ENCODE data around the gene ALG5. TPM values are rescaled to one million over a fixed set of nuclear protein-coding genes. Genes with fewer than 3 reads are reported as not detected.

Gene ALG5
- polyA plus RNA-seq, 1 of the 3 experiments (the other 2 are of a cell fraction): 24.2 TPM

- DNase-seq: no peak
- no peaks in the 10 kb centered on the region for H3K9me2 ChIP-seq
- POLR2A ChIA-PET: no interaction called here
- peak overlapping the region; percentile 98 for H3K4me2 ChIP-seq
- TF ChIP-seq, protein P1, sequence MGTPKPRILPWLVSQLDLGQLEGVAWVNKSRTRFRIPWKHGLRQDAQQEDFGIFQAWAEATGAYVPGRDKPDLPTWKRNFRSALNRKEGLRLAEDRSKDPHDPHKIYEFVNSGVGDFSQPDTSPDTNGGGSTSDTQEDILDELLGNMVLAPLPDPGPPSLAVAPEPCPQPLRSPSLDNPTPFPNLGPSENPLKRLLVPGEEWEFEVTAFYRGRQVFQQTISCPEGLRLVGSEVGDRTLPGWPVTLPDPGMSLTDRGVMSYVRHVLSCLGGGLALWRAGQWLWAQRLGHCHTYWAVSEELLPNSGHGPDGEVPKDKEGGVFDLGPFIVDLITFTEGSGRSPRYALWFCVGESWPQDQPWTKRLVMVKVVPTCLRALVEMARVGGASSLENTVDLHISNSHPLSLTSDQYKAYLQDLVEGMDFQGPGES (IDR thresholded peaks at IDR 0.05; ENCODE audit: low read depth, low read length): no peak
- TF ChIP-seq EP300 (IDR thresholded peaks at IDR 0.05; ENCODE audit: borderline replicate concordance in 1 of 2, low read depth in 1 of 2, low read length in 1 of 2): no peak
- no peak for TF ChIP-seq FOXM1 (IDR thresholded peaks at IDR 0.05; ENCODE audit: low read depth)
- TF ChIP-seq, protein P2, sequence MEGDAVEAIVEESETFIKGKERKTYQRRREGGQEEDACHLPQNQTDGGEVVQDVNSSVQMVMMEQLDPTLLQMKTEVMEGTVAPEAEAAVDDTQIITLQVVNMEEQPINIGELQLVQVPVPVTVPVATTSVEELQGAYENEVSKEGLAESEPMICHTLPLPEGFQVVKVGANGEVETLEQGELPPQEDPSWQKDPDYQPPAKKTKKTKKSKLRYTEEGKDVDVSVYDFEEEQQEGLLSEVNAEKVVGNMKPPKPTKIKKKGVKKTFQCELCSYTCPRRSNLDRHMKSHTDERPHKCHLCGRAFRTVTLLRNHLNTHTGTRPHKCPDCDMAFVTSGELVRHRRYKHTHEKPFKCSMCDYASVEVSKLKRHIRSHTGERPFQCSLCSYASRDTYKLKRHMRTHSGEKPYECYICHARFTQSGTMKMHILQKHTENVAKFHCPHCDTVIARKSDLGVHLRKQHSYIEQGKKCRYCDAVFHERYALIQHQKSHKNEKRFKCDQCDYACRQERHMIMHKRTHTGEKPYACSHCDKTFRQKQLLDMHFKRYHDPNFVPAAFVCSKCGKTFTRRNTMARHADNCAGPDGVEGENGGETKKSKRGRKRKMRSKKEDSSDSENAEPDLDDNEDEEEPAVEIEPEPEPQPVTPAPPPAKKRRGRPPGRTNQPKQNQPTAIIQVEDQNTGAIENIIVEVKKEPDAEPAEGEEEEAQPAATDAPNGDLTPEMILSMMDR (IDR thresholded peaks at IDR 0.05): no peak
- TF ChIP-seq ELF1 (IDR thresholded peaks at IDR 0.05): no peak
- no peak for TF ChIP-seq TCF12 (IDR thresholded peaks at IDR 0.05)
- no peak for TF ChIP-seq SMC3 (IDR thresholded peaks at IDR 0.05; ENCODE audit: low read depth, low read length)
- TF ChIP-seq CHD2 (IDR thresholded peaks at IDR 0.05; ENCODE audit: low read length, partially characterized antibody): no peak
- TF ChIP-seq FOXJ3 (CRISPR knock-in tag; IDR thresholded peaks at IDR 0.05): no peak
- H3K9ac ChIP-seq: peak overlapping the region; percentile 94
- peaks cover 73% of the 10 kb centered on the region for H3K79me2 ChIP-seq (ENCODE audit: insufficient read depth)
- CTCF ChIA-PET: interaction anchor here (1.1 to 3.4 kb wide), 5 partner anchors 10 to 45 kb away, joined by 3 to 20 read pairs (median 5); no protein-coding TSS in a partner anchor
- H3F3A ChIP-seq (replicated peaks; ENCODE audit: insufficient read depth): peaks cover 18% of the 10 kb centered on the region
- H3K4me3 ChIP-seq (ENCODE audit: low read depth in 2 of 2, low read length in 1 of 2): peak overlapping the region; percentile 96 to 98
- no peaks in the 10 kb centered on the region for H3K9me3 ChIP-seq
- WGBS (ENCODE audit: low lambda C conversion rate): 78% methylated on average over 6 of the region's 6 CpGs
- H3K4me1 ChIP-seq (ENCODE audit: control insufficient read depth in 1 of 2, insufficient read depth in 2 of 2, low read depth in 1 of 2, low read length in 1 of 2): peaks cover 9 to 13% of the 10 kb centered on the region in 2 experiments; a peak in 3 of 4 replicates
- peaks cover 19 to 36% of the 10 kb centered on the region in 2 experiments for H3K36me3 ChIP-seq (replicated peaks in 1 of 2; ENCODE audit: control insufficient read depth in 1 of 2, insufficient read depth in 2 of 2, low read length in 1 of 2)
- H2AFZ ChIP-seq (ENCODE audit: low read depth): peak overlapping the region; percentile 61; the same call in 1 of the 2 replicates
- peak overlapping the region; percentile 86 to 91; a peak in 1 of 4 replicates for H3K27ac ChIP-seq (ENCODE audit: low read depth in 2 of 2, low read length in 1 of 2)
- no peaks in the 10 kb centered on the region for H3K27me3 ChIP-seq (ENCODE audit: insufficient read depth)
- no peaks in the 10 kb centered on the region for H4K20me1 ChIP-seq (ENCODE audit: insufficient read depth)
These were observed 1.3 kb downstream of the ALG5 start for GRCh38 chr13:36997716-36998427.

DNA sequence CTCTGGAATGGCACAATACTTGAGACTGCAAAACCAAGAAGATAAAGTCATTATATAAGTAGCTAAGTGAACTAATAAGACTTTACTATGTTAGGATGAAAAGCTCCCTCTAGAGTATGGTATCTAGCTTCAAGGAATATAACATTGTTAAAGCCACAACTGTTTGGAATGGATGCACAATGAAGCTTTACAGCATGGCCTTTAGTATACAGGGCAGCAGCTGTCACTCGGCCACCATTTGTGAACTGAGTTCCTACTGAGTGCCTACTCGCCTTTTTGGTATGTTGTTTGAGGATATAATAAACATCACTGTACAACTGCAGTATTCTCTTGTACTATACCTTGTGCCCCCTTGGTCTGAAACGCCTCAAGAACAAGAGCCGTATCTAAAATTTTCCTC, 6.8 kb downstream of the ALG5 start:
- H3K9me3 ChIP-seq: no peaks in the 10 kb centered on the region
- H2AFZ ChIP-seq (ENCODE audit: low read depth): no peak overlapping the region
- H3K27ac ChIP-seq (ENCODE audit: low read depth in 2 of 2, low read length in 1 of 2): no peak overlapping the region
- no peak overlapping the region for H3K4me3 ChIP-seq (ENCODE audit: low read depth in 2 of 2, low read length in 1 of 2)
- H3K9ac ChIP-seq: no peak overlapping the region
- H3K4me2 ChIP-seq: no peak overlapping the region
- peaks cover 0 to under 1% of the 10 kb centered on the region in 2 experiments; a peak in 2 of 4 replicates for H3K4me1 ChIP-seq (ENCODE audit: control insufficient read depth in 1 of 2, insufficient read depth in 2 of 2, low read depth in 1 of 2, low read length in 1 of 2)
- peaks cover 59 to 85% of the 10 kb centered on the region in 2 experiments for H3K36me3 ChIP-seq (replicated peaks in 1 of 2; ENCODE audit: control insufficient read depth in 1 of 2, insufficient read depth in 2 of 2, low read length in 1 of 2)
- no peaks in the 10 kb centered on the region for H4K20me1 ChIP-seq (ENCODE audit: insufficient read depth)
- H3F3A ChIP-seq (replicated peaks; ENCODE audit: insufficient read depth): no peaks in the 10 kb centered on the region
- DNase-seq: no peak
- H3K79me2 ChIP-seq (ENCODE audit: insufficient read depth): peaks cover 38% of the 10 kb centered on the region
- no peaks in the 10 kb centered on the region for H3K27me3 ChIP-seq (ENCODE audit: insufficient read depth)
- POLR2A ChIA-PET: no interaction called here
- no peaks in the 10 kb centered on the region for H3K9me2 ChIP-seq
- CTCF ChIA-PET: interaction anchor here (1.4 to 6.1 kb wide), 2 partner anchors 10 to 141 kb away, joined by 7 to 50 read pairs; no protein-coding TSS in a partner anchor
- WGBS (ENCODE audit: low lambda C conversion rate): 91% methylated on average over 4 of the region's 4 CpGs
- TF ChIP-seq FOXJ3 (CRISPR knock-in tag; IDR thresholded peaks at IDR 0.05): no peak
- no peak for TF ChIP-seq TCF12 (IDR thresholded peaks at IDR 0.05)
- no peak for TF ChIP-seq FOSL2 (IDR thresholded peaks at IDR 0.05; ENCODE audit: borderline replicate concordance, low read depth)
- no peak for TF ChIP-seq MXI1 (IDR thresholded peaks at IDR 0.05; ENCODE audit: low read depth, low read length)
- TF ChIP-seq SIN3A (IDR thresholded peaks at IDR 0.05; ENCODE audit: borderline replicate concordance, low read depth, low read length): no peak
- no peak for TF ChIP-seq NRF1 (IDR thresholded peaks at IDR 0.05; ENCODE audit: low read depth, low read length)
- TF ChIP-seq, protein P3, sequence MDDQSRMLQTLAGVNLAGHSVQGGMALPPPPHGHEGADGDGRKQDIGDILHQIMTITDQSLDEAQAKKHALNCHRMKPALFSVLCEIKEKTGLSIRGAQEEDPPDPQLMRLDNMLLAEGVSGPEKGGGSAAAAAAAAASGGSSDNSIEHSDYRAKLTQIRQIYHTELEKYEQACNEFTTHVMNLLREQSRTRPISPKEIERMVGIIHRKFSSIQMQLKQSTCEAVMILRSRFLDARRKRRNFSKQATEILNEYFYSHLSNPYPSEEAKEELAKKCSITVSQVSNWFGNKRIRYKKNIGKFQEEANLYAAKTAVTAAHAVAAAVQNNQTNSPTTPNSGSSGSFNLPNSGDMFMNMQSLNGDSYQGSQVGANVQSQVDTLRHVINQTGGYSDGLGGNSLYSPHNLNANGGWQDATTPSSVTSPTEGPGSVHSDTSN (IDR thresholded peaks at IDR 0.05): no peak
- TF ChIP-seq MEF2A (IDR thresholded peaks at IDR 0.05; ENCODE audit: borderline replicate concordance, low read depth): no peak
- no peak for TF ChIP-seq ZBTB33 (IDR thresholded peaks at IDR 0.05; ENCODE audit: borderline replicate concordance, low read depth)
- TF ChIP-seq, protein P4, sequence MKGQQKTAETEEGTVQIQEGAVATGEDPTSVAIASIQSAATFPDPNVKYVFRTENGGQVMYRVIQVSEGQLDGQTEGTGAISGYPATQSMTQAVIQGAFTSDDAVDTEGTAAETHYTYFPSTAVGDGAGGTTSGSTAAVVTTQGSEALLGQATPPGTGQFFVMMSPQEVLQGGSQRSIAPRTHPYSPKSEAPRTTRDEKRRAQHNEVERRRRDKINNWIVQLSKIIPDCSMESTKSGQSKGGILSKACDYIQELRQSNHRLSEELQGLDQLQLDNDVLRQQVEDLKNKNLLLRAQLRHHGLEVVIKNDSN (IDR thresholded peaks at IDR 0.05; ENCODE audit: borderline replicate concordance, low read depth): no peak

All from SK-N-SH (cell line).